Stimulated activated CD4-positive, alpha-beta T cell treated with anti-CD3 and anti-CD28 coated beads, Interleukin-2, amount 100 ng/mL, for 48 hours (primary cell): ENCODE data around the gene GPR161.
"Not testable (repeated sequence)": the region's sequence is repeated elsewhere in the genome, so short reads cannot be mapped to it uniquely, and the experiment has no call there.

Experiments used
- DNase-seq, 2 donors: peaks; one replicate each; pipeline ENCODE4 v3.0.0-alpha.2; 2020

Gene GPR161

GRCh38 chr1:168136709-168137514 lies at the start of gene GPR161:
GPR161 (minus strand) TSS chr1:168136930; CDS start chr1:168104850, 32,080 bp downstream.
- peak in 1 of 2 donors; percentile 13 for DNase-seq

- DNase-seq, result not testable (repeated sequence)
Observed at GRCh38 chr1:168181063-168181720, 44.5 kb upstream of the GPR161 start.

GRCh38 chr1:168180148-168180524 lies 43.4 kb upstream of the GPR161 start:
- DNase-seq, result no peak

- no peak for DNase-seq
Observed at GRCh38 chr1:168179438-168180147, 42.9 kb upstream of the GPR161 start.

GRCh38 chr1:168178638-168179437 lies 42.1 kb upstream of the GPR161 start, which contains the start of gene TIPRL:
TIPRL (plus strand) TSS chr1:168178962; CDS start chr1:168179078, 116 bp downstream.
- DNase-seq, result peak; percentile 91

- no peak for DNase-seq
Observed at GRCh38 chr1:168178227-168178637, 41.5 kb upstream of the GPR161 start.

- no peak for DNase-seq
Observed at GRCh38 chr1:168172250-168172915, 35.7 kb upstream of the GPR161 start.

- no peak for DNase-seq
Observed at GRCh38 chr1:168170564-168171508, 34.1 kb upstream of the GPR161 start.

GRCh38 chr1:168167806-168168205 lies 31.1 kb upstream of the GPR161 start:
- no peak for DNase-seq

GRCh38 chr1:168164771-168165170 lies 28.0 kb upstream of the GPR161 start:
- no peak for DNase-seq

GRCh38 chr1:168163670-168164069 lies 26.9 kb upstream of the GPR161 start:
- DNase-seq, result no peak

- no peak for DNase-seq
Observed at GRCh38 chr1:168161459-168161858, 24.7 kb upstream of the GPR161 start.

- no peak for DNase-seq
Observed at GRCh38 chr1:168159979-168160378, 23.2 kb upstream of the GPR161 start.

- DNase-seq, result no peak
Observed at GRCh38 chr1:168159251-168159650, 22.5 kb upstream of the GPR161 start.

- DNase-seq, result no peak
Observed at GRCh38 chr1:168157638-168158037, 20.9 kb upstream of the GPR161 start.

GRCh38 chr1:168155910-168156309 lies 19.2 kb upstream of the GPR161 start:
- DNase-seq, result no peak

GRCh38 chr1:168154707-168155106 lies 18.0 kb upstream of the GPR161 start:
- DNase-seq, result not testable (repeated sequence)

- no peak for DNase-seq
Observed at GRCh38 chr1:168151935-168152334, 15.2 kb upstream of the GPR161 start.

- DNase-seq, result no peak
Observed at GRCh38 chr1:168150283-168150682, 13.6 kb upstream of the GPR161 start.

- no peak for DNase-seq
Observed at GRCh38 chr1:168148916-168149315, 12.2 kb upstream of the GPR161 start.

GRCh38 chr1:168146626-168147025 lies 9.9 kb upstream of the GPR161 start:
- no peak for DNase-seq
